ENCODE measurements around the gene ELL2. TPM values are rescaled to one million over a fixed set of nuclear protein-coding genes. Genes with fewer than 3 reads are reported as not detected.
A peak's percentile ranks its signal among the peaks of the same experiment; 100 is the strongest.

The ELL2 gene
- total and polyA plus RNA-seq, 2 of the 13 experiments (the other 11 are each of a cell fraction or from before 2014, with no cell fraction given), result 78.9 to 97.1 TPM

DNA sequence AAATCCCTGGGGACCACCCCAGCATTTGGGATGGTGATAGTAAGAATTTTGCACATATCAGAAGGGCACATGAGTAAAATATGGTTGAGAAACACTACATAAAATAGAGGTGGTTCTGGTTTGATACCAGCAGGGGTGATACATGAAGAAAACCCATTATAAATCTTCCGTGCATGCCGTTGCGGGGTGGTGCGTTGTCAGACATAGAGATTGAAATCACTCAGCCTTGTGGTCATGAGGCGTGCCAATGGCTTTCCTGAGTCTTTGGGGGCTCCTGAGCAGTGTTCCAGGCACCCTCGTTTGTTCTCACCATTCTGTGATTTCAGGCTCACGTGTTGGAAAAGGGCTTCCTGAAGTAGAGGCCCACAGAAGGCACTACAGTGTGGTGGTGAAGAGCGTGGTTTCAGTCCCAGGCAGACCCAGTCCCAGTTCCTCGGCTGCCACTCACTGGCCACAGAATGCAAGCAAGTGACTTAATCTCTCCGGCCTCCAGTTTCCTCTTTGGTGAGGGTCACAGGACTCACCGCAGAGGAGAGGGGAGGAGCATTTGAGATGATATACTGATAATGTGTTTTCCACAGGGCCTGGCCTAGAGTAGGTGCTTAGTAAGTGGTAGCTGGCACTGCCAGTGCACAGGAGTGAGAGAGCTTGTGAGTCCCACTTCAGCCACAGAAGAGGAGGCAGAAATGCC lies 118.7 kb downstream of the ELL2 start (continued):
- peak; percentile 29 to 58; a peak in 2 of 4 replicates for TF ChIP-seq HMGXB4 (CRISPR knock-in tag; IDR thresholded peaks at IDR 0.05; ENCODE audit: borderline replicate concordance in 1 of 2, low read depth in 1 of 2)
- TF ChIP-seq JUND (CRISPR knock-in tag; IDR thresholded peaks at IDR 0.05), result no peak
- no peak for TF ChIP-seq ARID4A (CRISPR knock-in tag; IDR thresholded peaks at IDR 0.05; ENCODE audit: borderline replicate concordance)
- peak; percentile 19; the same call in 1 of the 2 replicates for TF ChIP-seq GABPB1 (CRISPR knock-in tag; IDR thresholded peaks at IDR 0.05)
- TF ChIP-seq SP1 (IDR thresholded peaks at IDR 0.05), result no peak
- no peak for TF ChIP-seq SP1 (CRISPR knock-in tag; IDR thresholded peaks at IDR 0.05)
- TF ChIP-seq ZNF615 (CRISPR knock-in tag; IDR thresholded peaks at IDR 0.05; ENCODE audit: borderline replicate concordance), result no peak
- no peak for TF ChIP-seq POGK (CRISPR knock-in tag; conservative IDR thresholded peaks at IDR 0.05)
- TF ChIP-seq, protein P1, sequence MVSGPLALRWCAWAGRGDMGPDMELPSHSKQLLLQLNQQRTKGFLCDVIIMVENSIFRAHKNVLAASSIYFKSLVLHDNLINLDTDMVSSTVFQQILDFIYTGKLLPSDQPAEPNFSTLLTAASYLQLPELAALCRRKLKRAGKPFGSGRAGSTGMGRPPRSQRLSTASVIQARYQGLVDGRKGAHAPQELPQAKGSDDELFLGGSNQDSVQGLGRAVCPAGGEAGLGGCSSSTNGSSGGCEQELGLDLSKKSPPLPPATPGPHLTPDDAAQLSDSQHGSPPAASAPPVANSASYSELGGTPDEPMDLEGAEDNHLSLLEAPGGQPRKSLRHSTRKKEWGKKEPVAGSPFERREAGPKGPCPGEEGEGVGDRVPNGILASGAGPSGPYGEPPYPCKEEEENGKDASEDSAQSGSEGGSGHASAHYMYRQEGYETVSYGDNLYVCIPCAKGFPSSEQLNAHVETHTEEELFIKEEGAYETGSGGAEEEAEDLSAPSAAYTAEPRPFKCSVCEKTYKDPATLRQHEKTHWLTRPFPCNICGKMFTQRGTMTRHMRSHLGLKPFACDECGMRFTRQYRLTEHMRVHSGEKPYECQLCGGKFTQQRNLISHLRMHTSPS (CRISPR knock-in tag; IDR thresholded peaks at IDR 0.05; ENCODE audit: low read depth), result no peak
- TF ChIP-seq ZNF556 (CRISPR knock-in tag; IDR thresholded peaks at IDR 0.05; ENCODE audit: borderline replicate concordance), result no peak
- no peak for TF ChIP-seq IKZF4 (CRISPR knock-in tag; IDR thresholded peaks at IDR 0.05; ENCODE audit: borderline replicate concordance, low read depth, not compliant biosample characterization)
- TF ChIP-seq NAIF1 (CRISPR knock-in tag; IDR thresholded peaks at IDR 0.05; ENCODE audit: borderline replicate concordance), result no peak
- TF ChIP-seq ZNF343 (CRISPR knock-in tag; IDR thresholded peaks at IDR 0.05), result no peak
- no peak for TF ChIP-seq ZNF230 (CRISPR knock-in tag; IDR thresholded peaks at IDR 0.05)
- TF ChIP-seq ZNF160 (CRISPR knock-in tag; IDR thresholded peaks at IDR 0.05), result no peak
- TF ChIP-seq MBNL3 (CRISPR knock-in tag; conservative IDR thresholded peaks at IDR 0.05), result no peak
- peak; percentile 61; the same call in 1 of the 2 replicates for TF ChIP-seq ZBTB38 (CRISPR knock-in tag; IDR thresholded peaks at IDR 0.05)
- no peak for TF ChIP-seq ZNF333 (CRISPR knock-in tag; IDR thresholded peaks at IDR 0.05; ENCODE audit: borderline replicate concordance)
- no peak for TF ChIP-seq ETV6 (CRISPR knock-in tag; conservative IDR thresholded peaks at IDR 0.05)
- TF ChIP-seq ELF3 (CRISPR knock-in tag; IDR thresholded peaks at IDR 0.05), result peak; percentile 77

Measured in HepG2 (cell line).